Neuron (in vitro differentiated cells): ENCODE data around the gene BRCA2.

Experiments
- H2AFZ ChIP-seq: one replicate; pipeline ENCODE4 v1.6.1; 2013; ENCODE audit warnings: low read depth, mild to moderate bottlenecking, inconsistent platforms, low read length, moderate library complexity
- H3K27me3 ChIP-seq: one replicate; pipeline ENCODE4 v1.6.1; 2013; ENCODE audit warnings: low read length; ENCODE audit not compliant: insufficient read depth
- H3K36me3 ChIP-seq: one replicate; pipeline ENCODE4 v1.6.1; 2013; ENCODE audit warnings: low read length; ENCODE audit not compliant: insufficient read depth
- H3K4me1 ChIP-seq: one replicate; pipeline ENCODE4 v1.6.1; 2013; ENCODE audit warnings: low read length; ENCODE audit not compliant: insufficient read depth
- H3K4me3 ChIP-seq: 2 replicates; pipeline ENCODE4 v1.5.1; 2013; ENCODE audit warnings: mild to moderate bottlenecking, low read length, moderate library complexity
- H3K9me3 ChIP-seq: one replicate; pipeline ENCODE4 v1.6.1; 2013; ENCODE audit warnings: low read length

The BRCA2 gene

GRCh38 chr13:32298695-32299094, 16.6 kb upstream of the BRCA2 start:
- Histone ChIP-seq H2AFZ (no peak overlapping the region), H3K4me1 (no peaks in the 10 kb centered on the region), H3K27me3 (no peaks in the 10 kb centered on the region), H3K9me3 (no peaks in the 10 kb centered on the region), H3K36me3 (no peaks in the 10 kb centered on the region), H3K4me3 (no peak overlapping the region)

- H2AFZ ChIP-seq, result no peak overlapping the region
- no peaks in the 10 kb centered on the region for H3K27me3 ChIP-seq
- no peak overlapping the region for H3K4me3 ChIP-seq
- no peaks in the 10 kb centered on the region for H3K36me3 ChIP-seq
- H3K9me3 ChIP-seq, result no peaks in the 10 kb centered on the region
- H3K4me1 ChIP-seq, result no peaks in the 10 kb centered on the region
These were observed 15.4 kb upstream of the BRCA2 start for GRCh38 chr13:32299893-32300292.

GRCh38 chr13:32300406-32300805, 14.9 kb upstream of the BRCA2 start:
- Histone ChIP-seq H3K4me3 (no peak overlapping the region), H3K9me3 (no peaks in the 10 kb centered on the region), H2AFZ (no peak overlapping the region), H3K36me3 (no peaks in the 10 kb centered on the region), H3K27me3 (no peaks in the 10 kb centered on the region), H3K4me1 (no peaks in the 10 kb centered on the region)

GRCh38 chr13:32300920-32301319, 14.4 kb upstream of the BRCA2 start:
- Histone ChIP-seq H3K4me1 (no peaks in the 10 kb centered on the region), H2AFZ (no peak overlapping the region), H3K9me3 (no peaks in the 10 kb centered on the region), H3K36me3 (no peaks in the 10 kb centered on the region), H3K4me3 (no peak overlapping the region), H3K27me3 (no peaks in the 10 kb centered on the region)

- Histone ChIP-seq H3K4me1 (no peaks in the 10 kb centered on the region), H3K4me3 (no peak overlapping the region), H3K36me3 (no peaks in the 10 kb centered on the region), H3K27me3 (no peaks in the 10 kb centered on the region), H3K9me3 (no peaks in the 10 kb centered on the region), H2AFZ (no peak overlapping the region)
These were observed 12.8 kb upstream of the BRCA2 start for GRCh38 chr13:32302461-32302860.

GRCh38 chr13:32305646-32306045, 9.7 kb upstream of the BRCA2 start:
- H3K36me3 ChIP-seq, result no peaks in the 10 kb centered on the region
- H2AFZ ChIP-seq, result no peak overlapping the region
- H3K9me3 ChIP-seq, result no peaks in the 10 kb centered on the region
- H3K27me3 ChIP-seq, result no peaks in the 10 kb centered on the region
- H3K4me1 ChIP-seq, result no peaks in the 10 kb centered on the region
- H3K4me3 ChIP-seq, result no peak overlapping the region

- H2AFZ ChIP-seq, result no peak overlapping the region
- H3K36me3 ChIP-seq, result no peaks in the 10 kb centered on the region
- H3K27me3 ChIP-seq, result no peaks in the 10 kb centered on the region
- no peaks in the 10 kb centered on the region for H3K9me3 ChIP-seq
- H3K4me3 ChIP-seq, result no peak overlapping the region
- H3K4me1 ChIP-seq, result no peaks in the 10 kb centered on the region
These were observed 5.8 kb upstream of the BRCA2 start for GRCh38 chr13:32309312-32310133.

- H3K27me3 ChIP-seq, result no peaks in the 10 kb centered on the region
- no peak overlapping the region for H3K4me3 ChIP-seq
- H3K36me3 ChIP-seq, result no peaks in the 10 kb centered on the region
- peaks cover 5% of the 10 kb centered on the region for H3K4me1 ChIP-seq
- H2AFZ ChIP-seq, result no peak overlapping the region
- no peaks in the 10 kb centered on the region for H3K9me3 ChIP-seq
These were observed 5.1 kb upstream of the BRCA2 start for GRCh38 chr13:32310134-32310706.

- Histone ChIP-seq H3K4me1 (peaks cover 5% of the 10 kb centered on the region), H2AFZ (no peak overlapping the region), H3K4me3 (no peak overlapping the region), H3K27me3 (no peaks in the 10 kb centered on the region), H3K9me3 (no peaks in the 10 kb centered on the region), H3K36me3 (no peaks in the 10 kb centered on the region)
These were observed 4.0 kb upstream of the BRCA2 start for GRCh38 chr13:32311188-32311897.

- H3K4me1 ChIP-seq, result peaks cover 5% of the 10 kb centered on the region
These were observed 754 bp upstream of the BRCA2 start for GRCh38 chr13:32314271-32315237.

GRCh38 chr13:32316028-32316339, 676 bp downstream of the BRCA2 start:
- Histone ChIP-seq H3K9me3 (no peaks in the 10 kb centered on the region), H3K4me1 (peaks cover 5% of the 10 kb centered on the region), H2AFZ (peak overlapping the region; percentile 83), H3K4me3 (peak overlapping the region; percentile 65), H3K36me3 (peaks cover 12% of the 10 kb centered on the region), H3K27me3 (no peaks in the 10 kb centered on the region)

More at GRCh38 chr13:32314271-32315237, 754 bp upstream of the BRCA2 start:
- Histone ChIP-seq H3K9me3 (no peaks in the 10 kb centered on the region), H3K4me3 (peak overlapping the region; percentile 65), H3K27me3 (no peaks in the 10 kb centered on the region), H3K36me3 (peaks cover 4% of the 10 kb centered on the region), H2AFZ (peak overlapping the region; percentile 83)

GRCh38 chr13:32316501-32316900, 1.2 kb downstream of the BRCA2 start:
- H3K9me3 ChIP-seq, result no peaks in the 10 kb centered on the region
- no peaks in the 10 kb centered on the region for H3K27me3 ChIP-seq
- H3K36me3 ChIP-seq, result peaks cover 15% of the 10 kb centered on the region
- H2AFZ ChIP-seq, result peak overlapping the region; percentile 83
- H3K4me3 ChIP-seq, result peak overlapping the region; percentile 65
- H3K4me1 ChIP-seq, result peaks cover 5% of the 10 kb centered on the region
